HG03196 (cell line): ENCODE measurements around the gene CIZ1.
"Not testable (repeated sequence)": the region's sequence is repeated elsewhere in the genome, so short reads cannot be mapped to it uniquely, and the experiment has no call there.

ENCODE experiments used
- ATAC-seq: cut with Tn5 transposase; IDR thresholded peaks from one replicate; pipeline ENCODE4 v1.9.1; 2021; ENCODE audit not compliant: unreplicated experiment

Gene CIZ1, protein sequence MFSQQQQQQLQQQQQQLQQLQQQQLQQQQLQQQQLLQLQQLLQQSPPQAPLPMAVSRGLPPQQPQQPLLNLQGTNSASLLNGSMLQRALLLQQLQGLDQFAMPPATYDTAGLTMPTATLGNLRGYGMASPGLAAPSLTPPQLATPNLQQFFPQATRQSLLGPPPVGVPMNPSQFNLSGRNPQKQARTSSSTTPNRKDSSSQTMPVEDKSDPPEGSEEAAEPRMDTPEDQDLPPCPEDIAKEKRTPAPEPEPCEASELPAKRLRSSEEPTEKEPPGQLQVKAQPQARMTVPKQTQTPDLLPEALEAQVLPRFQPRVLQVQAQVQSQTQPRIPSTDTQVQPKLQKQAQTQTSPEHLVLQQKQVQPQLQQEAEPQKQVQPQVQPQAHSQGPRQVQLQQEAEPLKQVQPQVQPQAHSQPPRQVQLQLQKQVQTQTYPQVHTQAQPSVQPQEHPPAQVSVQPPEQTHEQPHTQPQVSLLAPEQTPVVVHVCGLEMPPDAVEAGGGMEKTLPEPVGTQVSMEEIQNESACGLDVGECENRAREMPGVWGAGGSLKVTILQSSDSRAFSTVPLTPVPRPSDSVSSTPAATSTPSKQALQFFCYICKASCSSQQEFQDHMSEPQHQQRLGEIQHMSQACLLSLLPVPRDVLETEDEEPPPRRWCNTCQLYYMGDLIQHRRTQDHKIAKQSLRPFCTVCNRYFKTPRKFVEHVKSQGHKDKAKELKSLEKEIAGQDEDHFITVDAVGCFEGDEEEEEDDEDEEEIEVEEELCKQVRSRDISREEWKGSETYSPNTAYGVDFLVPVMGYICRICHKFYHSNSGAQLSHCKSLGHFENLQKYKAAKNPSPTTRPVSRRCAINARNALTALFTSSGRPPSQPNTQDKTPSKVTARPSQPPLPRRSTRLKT

DNA sequence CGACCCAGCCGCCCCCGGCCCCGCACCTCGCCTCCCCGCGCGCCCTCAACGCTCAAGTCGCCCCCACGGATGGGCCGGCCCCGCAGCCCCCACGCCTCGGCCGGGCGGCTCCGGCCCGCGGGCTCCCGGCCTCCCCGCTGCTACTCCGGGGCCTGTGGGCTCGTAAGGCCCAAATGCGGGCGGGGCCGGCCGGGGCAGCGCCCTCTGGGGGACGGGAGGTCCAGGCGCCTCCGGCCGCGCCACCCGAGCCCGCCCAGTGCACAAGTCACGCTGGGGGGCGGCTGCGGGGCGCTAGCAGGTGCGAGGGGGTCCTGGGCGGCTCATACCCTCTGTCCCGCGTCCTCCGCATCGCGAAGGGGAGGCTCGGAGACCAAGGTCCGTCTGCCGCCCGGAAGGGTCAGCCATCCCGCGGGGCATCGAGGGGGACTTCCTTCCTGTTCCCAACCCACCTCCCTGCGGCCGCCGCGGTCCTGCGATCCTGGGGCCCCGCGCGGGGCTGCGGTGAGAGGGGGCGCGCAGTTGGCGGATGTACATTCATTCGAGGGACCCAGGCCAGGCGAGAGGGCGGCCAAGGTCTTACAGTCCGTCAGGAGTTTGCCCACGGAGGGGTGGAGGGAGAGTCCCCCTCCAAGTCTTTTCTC lies at the start of gene CIZ1:
Gene CIZ1, minus strand, starts transcription at position 167 of the 641 bp plus-strand sequence. CDS start 715 bp downstream, outside the sequence.
- peak; percentile 80 for ATAC-seq

DNA sequence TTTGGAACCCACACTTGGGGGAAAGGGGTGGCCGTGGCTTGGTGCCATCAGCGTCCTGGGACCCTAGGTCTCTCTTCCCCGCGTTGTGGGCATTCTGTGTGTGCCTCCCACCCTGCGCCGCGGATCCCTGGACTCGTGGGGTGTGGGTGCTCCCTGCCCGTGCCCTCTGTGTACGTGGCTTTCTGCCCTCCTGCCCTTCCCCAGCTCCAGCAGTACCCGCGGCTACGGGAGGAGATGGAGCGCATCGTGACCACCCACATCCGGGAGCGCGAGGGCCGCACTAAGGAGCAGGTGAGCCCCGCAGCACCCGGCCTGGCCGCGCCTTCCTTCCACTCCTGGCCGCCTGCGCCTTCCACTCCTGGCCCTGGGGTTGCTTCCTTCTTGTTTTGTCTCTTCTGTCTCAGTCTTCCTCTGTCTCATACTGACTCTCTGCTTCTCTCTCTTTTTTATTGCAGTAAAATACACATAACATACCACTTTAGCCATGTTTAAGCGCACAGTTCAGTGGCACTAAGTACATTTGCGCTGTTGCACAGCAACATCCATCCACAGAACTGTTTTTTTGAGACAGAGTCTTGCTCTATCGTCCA lies 42.5 kb upstream of the CIZ1 start:
- ATAC-seq, result no peak

DNA sequence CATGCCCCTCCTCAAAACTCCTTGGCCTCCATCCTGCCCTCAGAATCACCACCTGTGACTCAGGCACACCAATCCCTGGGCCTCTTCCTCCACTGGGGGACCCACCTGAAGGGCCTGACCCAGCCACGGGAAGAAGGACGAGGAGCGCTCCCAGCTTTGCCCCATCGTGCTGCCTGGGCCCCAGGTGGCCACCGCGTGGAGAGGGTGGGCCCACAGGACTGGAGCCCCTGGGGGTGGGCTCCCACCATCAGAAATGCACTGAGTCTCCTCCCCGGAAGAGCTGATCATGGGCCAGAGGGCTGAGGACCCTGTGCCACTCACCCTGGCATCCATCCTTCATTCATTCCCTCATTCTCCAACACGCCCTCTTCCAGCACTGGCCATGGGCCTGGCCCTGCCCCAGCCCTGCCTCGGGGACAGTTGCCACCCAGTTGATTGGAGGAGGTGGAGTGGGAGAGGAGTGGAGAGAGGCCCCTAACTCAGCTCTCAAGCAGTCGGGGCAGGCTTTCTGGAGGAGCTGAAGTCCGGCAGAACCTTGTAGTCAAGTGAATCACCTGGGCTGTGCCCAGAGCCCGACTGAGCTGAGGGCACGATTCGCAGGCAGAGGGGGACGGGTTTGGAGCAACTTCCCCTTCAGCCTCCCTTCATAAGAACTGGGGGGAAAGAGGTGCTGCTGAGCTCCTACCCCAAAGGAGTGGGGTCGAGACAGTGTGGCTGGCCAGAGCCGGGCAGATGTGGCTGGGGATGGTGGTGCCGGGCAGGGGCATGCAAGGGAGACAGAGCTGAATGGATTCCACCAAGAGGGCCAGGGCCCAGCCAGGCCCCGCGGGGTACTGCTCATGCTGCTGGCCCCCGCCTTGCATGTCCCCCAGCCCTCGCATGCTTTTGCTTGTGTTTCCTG lies 41.4 kb upstream of the CIZ1 start:
- no peak for ATAC-seq

DNA sequence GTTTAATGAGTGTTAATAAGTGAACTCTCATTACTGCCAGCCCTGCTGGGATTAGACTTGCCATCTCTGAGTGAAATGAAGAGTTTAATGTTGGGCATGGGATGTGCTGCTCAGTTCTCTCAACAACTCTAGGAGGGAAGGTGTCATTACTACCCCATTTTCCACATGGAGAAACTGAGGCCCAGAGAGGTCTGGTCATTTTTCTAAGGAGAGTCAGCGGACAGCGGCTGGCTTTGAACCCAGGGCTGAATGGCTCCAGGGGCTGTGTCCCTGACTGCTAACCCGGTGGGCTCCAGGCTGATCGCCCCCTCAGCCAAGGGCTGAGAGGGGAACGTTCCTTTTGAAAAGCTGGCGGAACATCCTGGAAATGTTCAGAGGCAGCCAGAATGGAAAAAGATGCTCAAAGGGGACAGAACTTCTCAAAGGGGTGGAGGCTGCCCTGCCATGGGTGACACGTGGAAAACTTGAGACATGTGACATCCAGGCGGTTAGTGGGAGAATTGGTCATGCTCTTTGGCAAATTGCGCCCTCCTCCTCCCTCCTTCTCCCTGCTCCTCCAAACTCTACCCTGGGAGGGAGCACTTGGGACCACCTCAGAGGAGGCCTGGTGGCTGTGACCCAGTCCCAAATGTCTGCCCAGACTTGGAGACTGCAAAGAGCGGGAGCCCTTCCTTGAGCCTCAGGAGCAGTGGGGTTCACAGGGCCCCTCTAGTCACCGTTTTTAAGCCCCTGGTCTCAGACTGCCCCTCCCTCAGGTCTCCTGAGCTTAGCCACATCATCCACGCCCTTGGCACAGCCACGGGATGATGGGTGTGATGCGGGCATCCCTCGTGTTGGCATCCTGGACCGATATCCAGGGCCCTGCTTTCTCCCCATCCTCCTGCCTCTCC lies 40.5 kb upstream of the CIZ1 start:
- ATAC-seq, result no peak

DNA sequence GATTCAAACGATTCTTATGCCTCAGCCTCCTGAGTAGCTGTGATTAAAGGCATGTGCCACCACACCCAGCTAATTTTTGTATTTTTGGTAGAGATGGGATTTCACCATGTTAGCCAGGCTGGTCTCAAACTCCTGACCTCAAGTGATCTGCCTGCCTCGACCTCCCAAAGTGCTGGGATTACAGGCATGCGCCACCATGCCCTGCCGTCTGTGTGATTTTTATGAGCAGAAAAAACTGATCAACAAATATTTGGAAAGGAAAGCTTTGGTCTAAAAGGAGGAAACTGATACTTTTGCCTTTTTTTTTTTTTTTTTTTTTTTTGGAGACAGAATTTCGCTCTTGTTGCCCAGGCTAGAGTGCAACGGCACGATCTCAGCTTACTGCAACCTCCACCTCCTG lies 39.5 kb upstream of the CIZ1 start:
- ATAC-seq, result not testable (repeated sequence)

DNA sequence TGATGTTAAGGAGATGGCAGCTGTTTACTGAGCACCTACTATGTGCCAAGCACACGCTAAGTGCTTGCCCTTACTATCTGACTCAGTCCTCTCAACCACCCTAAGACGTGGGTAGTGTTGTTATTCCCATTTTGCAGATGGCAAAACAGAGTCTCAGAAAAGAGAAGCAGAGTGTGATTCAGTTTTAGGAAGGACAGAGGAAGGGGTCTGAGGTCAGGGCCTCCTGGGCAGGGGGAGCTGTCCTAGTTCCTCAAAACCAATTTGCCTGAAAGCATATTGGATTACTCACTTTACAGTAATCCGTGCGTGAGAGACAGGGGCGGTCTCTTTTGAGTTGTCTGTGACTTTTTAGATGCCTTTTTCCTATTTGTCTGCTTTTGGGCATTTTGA lies 35.0 kb upstream of the CIZ1 start:
- ATAC-seq, result no peak

DNA sequence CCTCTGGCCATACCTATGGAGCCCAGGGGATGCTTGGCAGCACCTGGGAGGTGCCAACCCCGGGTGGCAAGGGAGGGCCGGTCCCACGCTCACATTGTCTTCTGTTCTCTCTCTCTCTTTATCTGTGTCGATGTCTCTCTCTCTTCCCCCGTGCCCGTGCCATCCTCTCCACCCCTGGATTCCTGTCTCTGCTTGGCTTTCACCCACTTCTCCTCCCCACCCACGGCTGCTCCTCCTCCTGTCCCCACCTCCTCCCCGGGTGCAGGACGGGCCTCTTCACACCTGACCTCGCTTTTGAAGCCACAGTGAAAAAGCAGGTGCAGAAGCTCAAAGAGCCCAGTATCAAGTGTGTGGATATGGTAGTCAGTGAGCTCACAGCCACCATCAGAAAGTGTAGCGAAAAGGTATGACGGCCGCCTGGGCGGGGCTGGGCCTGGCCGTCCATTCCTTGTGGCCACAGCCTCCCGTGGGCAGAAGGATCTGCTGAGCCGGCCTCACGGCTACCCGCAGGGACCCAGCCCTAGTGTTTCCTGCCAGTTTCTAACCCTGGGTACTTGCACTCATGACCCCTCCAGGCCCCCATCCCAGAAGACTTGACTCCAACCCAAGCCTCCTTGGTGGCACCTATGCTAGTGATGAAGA lies 34.5 kb upstream of the CIZ1 start:
- no peak for ATAC-seq

DNA sequence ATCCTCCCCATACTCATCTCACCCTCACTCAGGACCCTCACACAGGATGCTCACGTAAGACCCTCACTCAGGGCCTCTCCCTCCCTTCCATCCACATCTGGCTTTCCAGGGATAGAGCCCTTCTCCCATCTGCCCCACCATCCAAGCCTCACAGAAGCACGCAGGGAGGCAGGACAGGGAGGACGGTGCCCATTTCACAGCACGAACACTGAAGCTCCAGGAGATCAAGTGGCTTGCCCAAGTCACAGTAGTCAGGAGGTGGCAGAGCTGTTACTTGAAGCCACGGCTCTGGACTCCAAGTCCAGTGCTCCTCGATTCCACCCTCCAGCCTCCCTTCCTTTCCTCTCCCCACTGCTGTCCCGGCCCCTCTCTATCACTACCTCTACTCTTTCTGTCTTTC lies 33.5 kb upstream of the CIZ1 start:
- no peak for ATAC-seq

DNA sequence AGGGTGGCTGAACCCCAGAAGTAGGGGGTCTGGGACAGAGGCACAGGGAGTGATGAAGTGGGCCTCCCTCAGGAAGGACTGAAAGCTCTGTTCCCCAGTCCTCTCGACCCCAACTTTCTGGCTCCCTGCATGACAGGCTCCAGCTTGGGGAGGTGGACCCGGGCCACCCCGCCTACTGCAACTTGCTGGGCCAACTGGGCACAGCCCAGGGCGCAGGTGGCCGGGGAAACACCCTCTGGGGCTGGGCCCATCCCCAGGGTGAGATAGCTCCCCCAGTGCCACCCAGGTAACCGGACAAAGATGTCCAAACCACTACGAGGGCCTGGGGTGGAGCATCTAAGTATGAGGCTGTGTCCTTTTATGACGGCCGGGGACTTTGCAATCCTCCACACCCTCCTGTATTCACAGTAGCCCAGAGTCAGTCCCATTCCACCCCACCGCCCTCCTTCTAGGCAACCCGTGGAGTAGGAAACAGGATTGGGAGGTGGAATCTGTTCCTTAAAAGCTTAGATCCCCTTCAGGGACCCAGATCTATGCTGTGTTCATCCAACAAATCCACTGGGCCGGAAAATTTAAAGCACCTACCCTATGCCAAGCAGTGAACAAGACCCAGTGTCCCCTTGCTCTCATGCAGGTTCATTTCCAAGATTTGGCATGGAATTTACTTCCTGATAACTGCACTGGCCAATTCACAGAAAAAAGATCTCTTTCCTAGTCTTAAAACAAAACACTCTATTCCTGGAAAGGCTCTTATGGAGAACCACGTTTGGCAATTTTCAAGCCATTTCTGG lies 31.7 kb upstream of the CIZ1 start:
- ATAC-seq, result no peak

DNA sequence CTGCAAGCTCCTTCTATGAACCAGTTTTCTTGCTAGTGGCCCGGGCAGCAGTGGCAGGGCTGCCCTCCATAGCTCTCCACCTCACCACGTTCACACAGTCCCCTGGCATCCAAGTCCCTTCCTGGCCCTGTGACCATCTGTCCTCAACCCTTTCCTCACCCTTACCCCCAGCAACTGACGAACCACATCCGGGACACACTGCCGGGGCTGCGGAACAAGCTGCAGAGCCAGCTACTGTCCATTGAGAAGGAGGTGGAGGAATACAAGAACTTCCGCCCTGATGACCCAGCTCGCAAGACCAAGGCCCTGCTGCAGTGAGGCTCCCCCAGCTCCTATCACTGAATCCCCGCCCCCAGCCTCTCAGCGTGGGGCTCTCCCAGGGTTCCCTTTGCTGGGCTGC lies 30.7 kb upstream of the CIZ1 start:
- no peak for ATAC-seq

DNA sequence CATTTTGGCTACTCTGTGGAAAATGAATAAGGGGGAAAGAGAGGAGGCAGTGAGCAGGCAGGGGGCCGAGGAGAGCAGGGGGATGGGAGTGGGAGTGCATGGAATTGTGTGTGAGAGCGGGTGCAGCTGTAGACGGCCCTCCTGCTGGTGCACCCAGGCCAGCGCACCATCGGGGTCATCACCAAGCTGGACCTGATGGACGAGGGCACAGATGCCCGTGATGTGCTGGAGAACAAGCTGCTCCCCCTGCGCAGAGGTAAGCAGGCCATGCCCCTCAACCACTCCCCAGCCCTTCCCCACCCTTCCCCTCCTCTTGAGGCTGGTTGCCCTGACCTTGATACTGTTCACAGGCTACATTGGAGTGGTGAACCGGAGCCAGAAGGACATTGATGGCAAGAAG lies 28.5 kb upstream of the CIZ1 start:
- no peak for ATAC-seq

DNA sequence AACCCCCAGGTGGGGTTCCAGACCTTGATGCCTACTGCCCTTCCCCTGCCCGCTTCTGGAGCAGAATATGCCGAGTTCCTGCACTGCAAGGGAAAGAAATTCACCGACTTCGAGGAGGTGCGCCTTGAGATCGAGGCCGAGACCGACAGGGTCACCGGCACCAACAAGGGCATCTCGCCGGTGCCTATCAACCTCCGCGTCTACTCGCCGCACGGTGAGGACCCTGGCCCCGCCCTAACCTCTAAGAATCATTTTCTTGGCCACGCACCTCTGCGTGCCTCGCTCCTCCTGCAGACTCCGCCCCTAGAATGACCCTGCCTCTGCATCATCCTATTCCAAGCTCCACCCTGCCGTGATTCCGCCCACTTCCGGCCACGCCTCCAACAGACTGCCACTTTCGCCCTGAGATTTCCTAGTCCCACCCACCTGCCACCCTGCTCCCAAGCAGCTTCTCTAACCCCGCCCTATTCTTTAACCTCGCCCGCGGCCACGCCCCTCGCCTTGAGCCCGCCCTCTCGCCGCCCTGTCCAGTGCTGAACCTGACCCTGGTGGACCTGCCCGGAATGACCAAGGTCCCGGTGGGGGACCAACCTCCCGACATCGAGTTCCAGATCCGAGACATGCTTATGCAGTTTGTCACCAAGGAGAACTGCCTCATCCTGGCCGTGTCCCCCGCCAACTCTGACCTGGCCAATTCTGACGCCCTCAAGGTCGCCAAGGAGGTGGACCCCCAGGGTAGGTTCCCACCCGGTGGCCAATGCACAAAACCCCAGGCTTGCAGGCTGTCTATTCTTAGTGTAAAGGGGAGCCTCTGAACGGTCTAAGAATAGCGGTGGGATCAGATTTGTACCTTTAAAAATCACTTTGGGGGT lies 27.4 kb upstream of the CIZ1 start:
- ATAC-seq, result peak; percentile 80

DNA sequence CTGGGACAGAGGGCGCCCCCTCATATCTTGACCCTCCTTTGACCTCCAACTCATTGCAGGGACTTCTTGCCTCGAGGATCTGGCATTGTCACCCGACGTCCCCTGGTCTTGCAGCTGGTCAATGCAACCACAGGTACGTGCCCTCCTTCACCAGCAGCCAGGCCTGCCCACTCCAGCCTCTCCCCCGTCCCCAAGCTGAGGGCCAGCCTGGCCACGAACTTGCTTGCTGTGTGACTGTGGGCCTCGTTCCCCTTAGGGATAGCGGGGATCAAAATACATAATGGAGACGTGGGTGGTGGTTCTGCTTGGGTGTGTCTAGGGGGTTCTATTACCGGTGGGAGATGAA lies 26.8 kb upstream of the CIZ1 start:
- ATAC-seq, result no peak

DNA sequence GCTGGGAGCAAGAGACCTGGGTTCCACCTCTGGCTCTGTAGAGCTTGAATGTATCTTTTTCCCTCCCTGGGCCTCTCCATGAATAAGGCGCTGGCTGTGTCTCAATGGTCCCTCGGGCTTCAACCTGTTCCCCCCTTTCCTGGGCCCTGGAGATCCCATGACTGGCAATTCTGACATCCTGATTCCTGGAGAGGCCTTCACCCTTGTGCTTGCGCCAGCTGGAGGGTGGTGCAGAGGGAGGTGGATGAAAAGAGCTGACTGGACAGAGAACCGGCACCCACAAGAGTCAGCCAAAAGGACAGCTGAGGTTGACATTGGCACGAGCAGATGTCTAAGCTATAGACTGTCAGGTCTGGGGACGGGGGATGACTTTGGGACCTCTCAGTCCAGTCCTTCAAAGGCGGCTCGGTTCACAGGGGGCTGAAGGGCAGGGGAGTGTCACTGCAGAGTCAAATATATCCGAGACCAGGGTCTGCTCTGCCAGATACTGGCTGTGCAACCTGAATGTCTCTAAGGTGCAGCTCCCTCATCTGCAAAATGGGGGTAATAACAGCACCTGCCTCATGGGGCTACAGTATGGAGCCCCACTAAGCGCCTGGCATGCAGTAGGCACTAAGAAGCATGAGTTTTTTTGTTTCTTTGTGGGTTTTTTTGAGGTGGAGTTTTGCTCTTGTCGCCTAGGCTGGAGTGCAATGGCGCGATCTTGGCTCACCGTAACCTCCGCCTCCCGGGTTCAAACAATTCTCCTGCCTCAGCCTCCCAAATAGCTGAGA lies 25.6 kb upstream of the CIZ1 start:
- no peak for ATAC-seq

DNA sequence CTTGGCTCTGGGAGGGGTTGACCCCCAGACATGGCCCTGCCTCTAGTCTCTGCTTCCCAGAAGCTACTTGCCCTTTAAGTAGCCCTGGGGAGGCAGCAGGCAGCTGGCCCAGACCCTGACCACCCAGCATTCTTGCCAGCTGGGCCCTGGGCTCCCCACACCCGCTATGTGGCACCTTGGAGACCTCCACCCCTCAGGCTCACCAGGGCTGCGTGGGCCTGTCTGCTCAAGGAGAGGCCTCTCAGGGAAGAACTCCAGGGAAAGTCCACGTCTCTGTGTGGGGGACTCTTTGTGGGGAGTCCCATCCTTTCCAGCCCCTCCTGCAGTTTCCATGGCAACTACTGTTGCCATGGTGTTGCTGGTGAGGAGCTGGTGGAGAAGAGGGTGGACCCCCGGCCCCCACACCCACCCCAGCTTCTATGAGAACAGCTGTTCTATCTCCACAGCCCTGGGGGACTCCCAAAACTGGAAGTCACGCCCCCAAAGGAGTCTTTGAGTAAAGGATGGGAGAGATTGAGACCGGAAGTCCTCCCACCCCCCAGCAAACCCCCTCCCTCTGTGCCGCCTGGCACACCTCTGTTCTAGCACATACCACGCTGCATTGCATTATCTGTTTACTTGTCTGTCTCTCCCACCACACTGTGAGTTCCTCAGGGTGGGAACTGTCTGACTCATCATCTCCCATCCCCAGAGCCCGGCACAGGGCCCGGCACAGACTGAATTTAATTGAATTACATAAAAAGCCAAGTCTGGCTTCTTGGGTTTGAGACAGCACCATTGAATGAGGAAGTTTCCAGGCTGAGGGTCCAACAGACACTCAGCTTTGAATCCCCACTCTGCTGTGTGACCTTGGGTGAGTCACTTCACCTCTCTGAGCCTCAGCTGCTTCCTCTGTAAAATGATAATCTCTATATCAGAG lies 24.4 kb upstream of the CIZ1 start:
- ATAC-seq, result no peak
